Measurements from ENCODE around the gene COL23A1.

DNA sequence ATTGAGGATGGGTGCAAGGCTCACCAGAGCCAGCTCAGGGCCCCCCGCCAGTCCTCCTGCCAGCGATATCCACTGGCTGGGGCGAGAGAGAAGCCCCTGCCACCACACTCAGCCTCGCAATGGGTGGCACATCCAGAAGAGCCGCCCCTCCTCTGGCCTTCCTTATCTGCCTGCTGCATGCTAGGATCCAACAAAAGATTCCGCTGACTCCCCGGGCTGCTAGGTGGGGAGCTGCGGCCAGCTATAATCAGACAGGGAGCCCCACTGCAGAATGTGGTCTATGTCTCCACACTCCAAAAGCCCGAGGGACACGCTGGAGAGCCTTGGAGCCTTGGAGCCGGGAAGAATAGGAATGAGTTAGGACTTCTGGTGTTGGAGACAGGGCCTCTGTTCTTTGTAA lies 32.8 kb downstream of the COL23A1 start:
- TF ChIP-seq POLR2A (IDR thresholded peaks at IDR 0.05; ENCODE audit: low read length) (no peak), GATA1 (IDR thresholded peaks at IDR 0.05; ENCODE audit: low read depth, low read length) (no peak)
